AG04449 (cell line): ENCODE data around the gene LDB3.

Experiments used
- CTCF ChIA-PET: fragments of 350-600 bp; formaldehyde crosslinking; extraction: SDS; loops from one replicate; lab custom pipeline; 2021; ENCODE audit warnings: antibody characterized with exemption; lab: Yijun Ruan, JAX
- POLR2A ChIA-PET: fragments of 400-600, 350-600 bp; formaldehyde crosslinking; extraction: SDS; loops from one replicate; lab custom pipeline; 2020; ENCODE audit warnings: antibody characterized with exemption, inconsistent platforms; lab: Yijun Ruan, JAX
- DNase-seq: peaks from one replicate; pipeline ENCODE4 v3.0.0-alpha.2; 2010; ENCODE audit warnings: low read depth, low spot score
- H3K4me3 ChIP-seq: 2 replicates; pipeline ENCODE4 v1.5.1; 2011; ENCODE audit warnings: low read depth, mild to moderate bottlenecking, control low read depth, low read length
- CTCF ChIP-seq: IDR thresholded peaks from one replicate; pipeline ENCODE4 v1.5.1; 2011; ENCODE audit warnings: mild to moderate bottlenecking, moderate library complexity, low read length, control low read depth, inconsistent platforms; ENCODE audit not compliant: insufficient read depth; ENCODE audit errors: missing control alignments

LDB3 gene

GRCh38 chr10:86690231-86690630 is 21.9 kb downstream of the LDB3 start:
- H3K4me3 ChIP-seq, result no peak overlapping the region
- POLR2A ChIA-PET, result interaction anchor here (1.0 kb wide), 1 partner anchor 12 kb away, joined by 5 read pairs; no protein-coding TSS in a partner anchor
- TF ChIP-seq CTCF, result no peak
- no peak for DNase-seq
- CTCF ChIA-PET, result interaction anchor here (0.6 to 9.6 kb wide), 10 partner anchors 9 to 279 kb away, joined by 3 to 86 read pairs (median 3); no protein-coding TSS in a partner anchor

GRCh38 chr10:86690657-86691084 is 22.4 kb downstream of the LDB3 start:
- no peak for TF ChIP-seq CTCF
- no peak for DNase-seq
- H3K4me3 ChIP-seq, result no peak overlapping the region
- ChIA-PET CTCF (interaction anchor here (0.6 to 9.6 kb wide), 6 partner anchors 9 to 279 kb away, joined by 3 to 86 read pairs (median 4); no protein-coding TSS in a partner anchor), POLR2A (interaction anchor here (1.0 kb wide), 1 partner anchor 12 kb away, joined by 5 read pairs; no protein-coding TSS in a partner anchor)

GRCh38 chr10:86691333-86692022 is 23.2 kb downstream of the LDB3 start:
- no peak overlapping the region for H3K4me3 ChIP-seq
- ChIA-PET CTCF (interaction anchor here (1.0 to 9.6 kb wide), 3 partner anchors 19 to 209 kb away, joined by 3 to 86 read pairs (median 34); no protein-coding TSS in a partner anchor), POLR2A (no interaction called here)
- TF ChIP-seq CTCF, result no peak
- no peak for DNase-seq

GRCh38 chr10:86692023-86692514 is 23.8 kb downstream of the LDB3 start:
- DNase-seq, result no peak
- no peak for TF ChIP-seq CTCF
- H3K4me3 ChIP-seq, result no peak overlapping the region
- ChIA-PET CTCF (interaction anchor here (1.0 to 5.4 kb wide), 6 partner anchors 7 to 268 kb away, joined by 3 to 85 read pairs (median 16); partner anchors contain the start of gene SNCG), POLR2A (no interaction called here)

- TF ChIP-seq CTCF, result no peak
- no peak for DNase-seq
- CTCF ChIA-PET, result interaction anchor here (0.9 to 5.4 kb wide), 17 partner anchors 8 to 393 kb away, joined by 3 to 85 read pairs (median 6); partner anchors contain the start of gene SNCG
- no peak overlapping the region for H3K4me3 ChIP-seq
- POLR2A ChIA-PET, result no interaction called here
Measured at GRCh38 chr10:86692664-86693063, 24.4 kb downstream of the LDB3 start.

- DNase-seq, result no peak
- ChIA-PET CTCF (interaction anchor here (0.7 to 5.4 kb wide), 30 partner anchors 9 to 392 kb away, joined by 3 to 85 read pairs (median 4); partner anchors contain the start of gene SNCG), POLR2A (interaction anchor here (0.5 kb wide), 1 partner anchor 15 kb away, joined by 3 read pairs; no protein-coding TSS in a partner anchor)
- TF ChIP-seq CTCF, result no peak
- H3K4me3 ChIP-seq, result no peak overlapping the region
Measured at GRCh38 chr10:86693275-86693674, 25.0 kb downstream of the LDB3 start.
